Measurements from ENCODE around the gene STARD9.

Gene STARD9

GRCh38 chr15:42711746-42712145 lies 136.3 kb downstream of the STARD9 start:
- ChIA-PET CTCF (interaction anchor here (1.2 to 2.5 kb wide), 4 partner anchors 8 to 492 kb away, joined by 4 to 11 read pairs (median 7); no protein-coding TSS in a partner anchor), POLR2A (no interaction called here)
- no peak for TF ChIP-seq CTCF (IDR thresholded peaks at IDR 0.05; ENCODE audit: insufficient read depth, low read length, missing control alignments)
- H3K4me3 ChIP-seq (ENCODE audit: low read depth, low read length) = no peak overlapping the region
- no peak for DNase-seq (ENCODE audit: low read depth, low spot score)

GRCh38 chr15:42712584-42712983 lies 137.2 kb downstream of the STARD9 start:
- POLR2A ChIA-PET = no interaction called here

DNA sequence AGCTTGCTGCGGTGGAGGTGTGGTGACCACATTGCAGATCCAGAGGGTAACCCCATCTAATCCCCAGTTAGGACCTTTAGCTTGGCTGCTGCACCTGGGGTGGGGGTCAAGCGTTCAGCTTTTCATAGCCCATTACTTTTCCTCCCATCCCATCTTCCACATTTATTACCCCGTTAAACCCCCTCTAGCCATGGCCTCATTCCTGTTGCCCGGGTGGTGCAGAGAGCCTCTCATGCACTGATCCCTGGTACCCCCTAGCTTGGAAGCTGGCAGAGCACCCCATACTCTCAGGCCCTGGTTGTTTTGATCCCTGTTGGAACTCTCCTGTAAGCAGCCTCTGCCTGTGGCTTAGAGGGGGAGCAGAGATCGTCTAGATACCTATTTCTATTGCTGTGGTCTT lies 140.7 kb downstream of the STARD9 start:
- CTCF ChIA-PET = interaction anchor here (1.1 to 5.3 kb wide), 4 partner anchors 11 to 211 kb away, joined by 4 to 38 read pairs (median 8); no protein-coding TSS in a partner anchor
- no peak overlapping the region for H3K4me3 ChIP-seq (ENCODE audit: low read depth, low read length)
- POLR2A ChIA-PET = no interaction called here
- no peak for TF ChIP-seq CTCF (IDR thresholded peaks at IDR 0.05; ENCODE audit: insufficient read depth, low read length, missing control alignments)
- no peak for DNase-seq (ENCODE audit: low read depth, low spot score)

More at GRCh38 chr15:42712584-42712983, 137.2 kb downstream of the STARD9 start:
- CTCF ChIA-PET = interaction anchor here (1.5 to 2.5 kb wide), 2 partner anchors 9 to 214 kb away, joined by 7 to 11 read pairs; no protein-coding TSS in a partner anchor
- no peak for TF ChIP-seq CTCF (IDR thresholded peaks at IDR 0.05; ENCODE audit: insufficient read depth, low read length, missing control alignments)
- no peak overlapping the region for H3K4me3 ChIP-seq (ENCODE audit: low read depth, low read length)
- no peak for DNase-seq (ENCODE audit: low read depth, low spot score)

GRCh38 chr15:42716626-42717025 lies 141.2 kb downstream of the STARD9 start:
- TF ChIP-seq CTCF (IDR thresholded peaks at IDR 0.05; ENCODE audit: insufficient read depth, low read length, missing control alignments) = no peak
- DNase-seq (ENCODE audit: low read depth, low spot score) = no peak
- POLR2A ChIA-PET = no interaction called here
- no peak overlapping the region for H3K4me3 ChIP-seq (ENCODE audit: low read depth, low read length)
- CTCF ChIA-PET = interaction anchor here (1.1 to 5.3 kb wide), 5 partner anchors 11 to 210 kb away, joined by 3 to 38 read pairs (median 5); no protein-coding TSS in a partner anchor

GRCh38 chr15:42719043-42719442 lies 143.6 kb downstream of the STARD9 start:
- H3K4me3 ChIP-seq (ENCODE audit: low read depth, low read length) = no peak overlapping the region
- POLR2A ChIA-PET = no interaction called here
- TF ChIP-seq CTCF (IDR thresholded peaks at IDR 0.05; ENCODE audit: insufficient read depth, low read length, missing control alignments) = no peak
- CTCF ChIA-PET = no interaction called here
- DNase-seq (ENCODE audit: low read depth, low spot score) = no peak

GRCh38 chr15:42720071-42720470 lies 144.7 kb downstream of the STARD9 start:
- POLR2A ChIA-PET = no interaction called here
- TF ChIP-seq CTCF (IDR thresholded peaks at IDR 0.05; ENCODE audit: insufficient read depth, low read length, missing control alignments) = no peak
- H3K4me3 ChIP-seq (ENCODE audit: low read depth, low read length) = no peak overlapping the region
- CTCF ChIA-PET = no interaction called here
- no peak for DNase-seq (ENCODE audit: low read depth, low spot score)

All from AG04449 (cell line).